Ammon's horn (tissue), 1 donor: ENCODE data around the gene CTSW.
A peak's percentile ranks its signal among the peaks of the same experiment; 100 is the strongest.

Source experiments
- DNase-seq: peaks from one replicate; pipeline ENCODE4 v3.0.0-alpha.2; 2016; ENCODE audit warnings: low spot score

Gene CTSW

DNA sequence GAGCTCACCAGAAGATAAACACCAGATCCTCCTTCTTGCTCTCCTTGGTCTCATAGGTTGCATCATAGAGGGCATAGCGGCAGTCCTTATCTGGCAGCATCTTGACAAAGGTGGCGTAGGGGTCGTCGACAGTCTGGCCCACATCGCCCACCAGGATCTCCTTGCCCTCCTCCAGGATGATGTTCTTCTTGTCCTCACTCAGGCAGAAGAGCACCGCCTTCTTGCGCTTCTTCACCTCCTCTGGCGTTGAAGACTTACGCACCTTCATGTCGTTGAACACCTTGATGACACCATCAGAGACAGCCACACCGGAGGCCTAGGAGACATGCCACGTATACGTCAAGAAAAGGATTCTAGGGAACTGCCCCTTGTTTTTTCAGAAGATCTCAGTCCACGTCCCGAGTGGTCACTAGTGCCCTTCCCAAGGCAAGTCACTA, 23.7 kb upstream of the CTSW start:
- DNase-seq = peak; percentile 2

GRCh38 chr11:65856689-65857499, 22.7 kb upstream of the CTSW start:
- DNase-seq = peak; percentile 82

DNA sequence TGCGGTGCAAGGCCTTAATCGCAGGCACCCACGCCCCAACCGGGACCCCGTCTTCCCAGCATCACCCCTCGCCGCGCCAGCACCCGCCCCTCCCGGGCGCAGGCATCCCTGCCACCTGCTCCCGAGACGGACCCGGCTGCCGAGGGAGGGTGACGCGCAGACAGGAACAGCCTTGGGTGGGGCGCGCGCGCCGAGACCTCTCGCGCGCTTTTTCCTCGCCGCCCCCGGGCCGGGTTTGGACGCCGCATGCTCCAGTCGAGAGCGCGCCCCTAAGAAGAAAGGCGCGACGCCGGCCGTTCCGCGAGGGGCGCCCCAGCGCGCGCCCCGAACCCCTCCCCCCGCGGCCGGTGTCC, 22.2 kb upstream of the CTSW start:
- DNase-seq = no peak

- peak; percentile 98 for DNase-seq
Measured at GRCh38 chr11:65857853-65858680, 21.6 kb upstream of the CTSW start, which contains the start of gene CFL1. Gene CFL1, minus strand, starts transcription at chr11:65858180. Its CDS starts 81 bp downstream, at chr11:65858099.

- no peak for DNase-seq
Measured at GRCh38 chr11:65858681-65859087, 21.0 kb upstream of the CTSW start.

DNA sequence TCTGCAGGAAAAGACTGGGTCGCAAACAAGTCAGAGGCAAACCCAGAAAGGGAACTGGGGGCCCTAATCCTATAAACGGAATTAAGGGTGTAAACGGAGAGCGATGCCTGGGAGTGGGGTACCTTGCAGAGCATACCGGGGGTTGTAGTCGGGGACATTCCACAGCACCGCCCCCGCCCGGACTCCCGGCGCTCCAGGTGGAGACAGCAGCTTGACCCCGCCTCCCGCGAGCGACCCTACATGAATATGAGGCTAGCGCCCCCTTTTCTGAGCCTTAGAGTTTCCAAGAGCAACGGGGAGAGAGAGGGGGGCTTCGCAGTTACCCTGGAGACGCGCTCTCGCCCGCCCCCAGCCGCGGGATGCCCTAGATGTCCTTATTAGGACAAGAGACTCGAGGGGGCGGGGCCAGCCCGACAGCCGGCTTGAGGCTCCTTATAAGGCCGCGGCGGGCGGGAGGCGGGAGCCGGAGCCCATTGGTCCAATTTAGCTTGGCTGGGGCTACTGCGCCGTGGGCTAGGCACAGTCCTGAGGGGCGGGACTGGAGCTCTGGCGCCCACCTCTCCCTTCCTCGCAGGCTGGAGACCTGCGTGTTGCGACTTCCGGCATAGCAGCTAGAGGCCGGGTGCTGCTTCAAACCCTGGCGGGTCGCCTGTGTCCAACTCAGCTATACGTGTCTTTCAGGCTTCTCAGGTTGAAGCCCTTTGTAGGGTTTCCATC, 20.4 kb upstream of the CTSW start:
- peak; percentile 98 for DNase-seq

DNA sequence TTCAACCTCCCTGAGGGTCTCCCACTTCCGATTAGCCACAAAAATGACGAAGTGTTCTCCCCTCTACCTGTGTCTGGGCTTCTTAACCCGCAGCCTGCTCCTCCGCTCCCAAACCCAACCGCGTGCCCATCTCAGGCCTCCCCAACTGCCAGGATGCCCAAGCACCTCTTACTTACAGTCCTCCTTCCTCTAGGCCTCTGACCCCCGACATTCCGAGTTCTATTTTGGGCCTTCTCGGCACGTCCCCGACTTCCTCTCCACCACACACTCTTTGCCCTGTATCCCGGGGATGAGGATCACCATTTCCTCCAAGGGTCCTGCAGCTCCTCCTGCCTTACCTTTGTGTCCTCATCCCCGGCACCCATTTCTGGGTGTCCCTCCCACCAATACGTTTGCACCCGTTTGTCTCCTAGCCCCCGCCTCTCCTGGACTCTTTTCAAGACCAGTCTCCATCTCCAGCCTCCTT, 19.8 kb upstream of the CTSW start:
- peak; percentile 42 for DNase-seq

GRCh38 chr11:65860278-65861164, 19.1 kb upstream of the CTSW start, which contains the start of gene MUS81:
Gene MUS81, plus strand, starts transcription at chr11:65860433. Its CDS starts 321 bp downstream, at chr11:65860754.
- peak; percentile 95 for DNase-seq

DNA sequence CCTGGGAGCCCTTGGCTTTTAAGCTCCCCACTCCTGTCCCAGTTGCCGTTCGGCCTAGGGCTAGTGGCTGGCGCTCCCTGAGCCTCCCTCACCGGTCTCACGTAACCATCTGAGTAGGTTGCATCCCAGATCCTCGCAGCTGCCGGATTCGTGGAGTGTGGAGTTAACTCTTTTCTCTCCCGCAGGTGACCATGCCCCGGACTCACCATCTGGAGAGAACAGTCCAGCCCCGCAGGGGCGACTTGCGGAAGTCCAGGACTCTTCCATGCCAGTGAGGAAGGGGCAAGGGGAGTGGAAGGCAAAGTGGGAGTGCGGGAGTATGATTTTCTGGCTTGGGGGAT, 18.5 kb upstream of the CTSW start:
- no peak for DNase-seq

DNA sequence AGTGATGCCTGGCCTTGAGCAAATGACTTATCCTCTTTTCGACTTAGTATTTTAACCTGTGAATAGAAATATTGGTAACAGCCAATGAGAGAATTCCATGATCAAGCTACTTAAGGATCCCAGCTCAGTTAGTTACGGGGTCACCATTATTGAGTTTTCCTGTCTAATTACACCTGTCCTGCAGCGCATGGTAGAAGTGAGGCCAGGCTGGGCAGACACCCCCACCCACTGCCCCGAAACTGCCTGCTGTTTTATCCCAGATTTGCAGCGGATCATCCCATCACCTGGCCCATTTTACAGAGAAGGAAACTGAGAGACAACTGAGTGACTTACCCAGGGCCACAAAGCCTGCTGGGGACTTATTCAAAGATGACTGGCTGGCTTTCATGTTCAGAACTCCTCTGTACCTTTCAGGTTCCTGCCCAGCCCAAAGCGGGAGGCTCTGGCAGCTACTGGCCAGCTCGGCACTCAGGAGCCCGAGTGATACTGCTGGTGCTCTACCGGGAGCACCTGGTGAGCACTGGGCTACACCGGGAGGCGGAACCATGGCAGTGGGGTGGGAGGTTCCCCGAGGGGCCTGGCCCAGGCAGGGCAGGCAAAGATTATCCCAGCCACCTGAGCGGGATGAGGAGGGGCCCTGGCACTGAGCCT, 18.0 kb upstream of the CTSW start:
- no peak for DNase-seq

- DNase-seq = no peak
Measured at GRCh38 chr11:65862191-65862735, 17.4 kb upstream of the CTSW start.

GRCh38 chr11:65862941-65863888, 16.4 kb upstream of the CTSW start:
- DNase-seq = no peak

DNA sequence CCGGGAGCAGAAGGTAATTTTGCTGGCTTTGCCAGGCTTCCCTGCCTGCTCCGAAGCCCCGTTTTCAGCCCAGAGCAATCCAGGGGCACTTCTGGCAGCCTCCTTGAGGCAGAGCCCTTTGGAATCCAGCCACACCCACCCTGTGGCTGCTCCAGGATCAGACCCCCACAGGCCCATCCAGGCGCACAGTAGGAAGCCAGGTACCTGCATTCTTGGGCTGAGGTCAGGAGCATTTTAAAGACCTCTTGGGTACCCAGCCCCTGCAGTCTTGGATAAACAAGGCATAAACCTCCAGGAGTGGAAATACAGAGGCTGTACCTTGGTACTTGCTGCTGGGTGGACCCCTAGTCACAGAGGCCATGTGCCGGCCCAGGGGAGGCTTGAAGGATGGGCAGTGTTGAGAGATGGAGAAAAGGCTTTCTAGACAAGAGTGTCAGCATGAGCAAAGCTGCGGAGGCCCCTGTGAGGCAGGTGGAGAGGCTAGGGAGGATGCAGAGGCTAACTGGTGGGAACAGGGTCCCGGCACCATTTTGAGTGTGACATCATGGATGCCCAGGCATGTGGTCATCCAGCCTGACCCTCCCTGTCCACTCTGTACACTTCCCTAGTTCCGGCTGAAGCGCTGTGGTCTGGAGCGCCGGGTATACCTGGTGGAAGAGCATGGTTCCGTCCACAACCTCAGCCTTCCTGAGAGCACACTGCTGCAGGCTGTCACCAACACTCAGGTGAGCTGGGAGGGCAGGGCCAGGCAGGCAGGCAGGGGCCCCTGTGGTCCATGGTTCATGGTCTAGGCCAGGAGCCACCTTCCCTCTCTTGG, 15.5 kb upstream of the CTSW start:
- no peak for DNase-seq

DNA sequence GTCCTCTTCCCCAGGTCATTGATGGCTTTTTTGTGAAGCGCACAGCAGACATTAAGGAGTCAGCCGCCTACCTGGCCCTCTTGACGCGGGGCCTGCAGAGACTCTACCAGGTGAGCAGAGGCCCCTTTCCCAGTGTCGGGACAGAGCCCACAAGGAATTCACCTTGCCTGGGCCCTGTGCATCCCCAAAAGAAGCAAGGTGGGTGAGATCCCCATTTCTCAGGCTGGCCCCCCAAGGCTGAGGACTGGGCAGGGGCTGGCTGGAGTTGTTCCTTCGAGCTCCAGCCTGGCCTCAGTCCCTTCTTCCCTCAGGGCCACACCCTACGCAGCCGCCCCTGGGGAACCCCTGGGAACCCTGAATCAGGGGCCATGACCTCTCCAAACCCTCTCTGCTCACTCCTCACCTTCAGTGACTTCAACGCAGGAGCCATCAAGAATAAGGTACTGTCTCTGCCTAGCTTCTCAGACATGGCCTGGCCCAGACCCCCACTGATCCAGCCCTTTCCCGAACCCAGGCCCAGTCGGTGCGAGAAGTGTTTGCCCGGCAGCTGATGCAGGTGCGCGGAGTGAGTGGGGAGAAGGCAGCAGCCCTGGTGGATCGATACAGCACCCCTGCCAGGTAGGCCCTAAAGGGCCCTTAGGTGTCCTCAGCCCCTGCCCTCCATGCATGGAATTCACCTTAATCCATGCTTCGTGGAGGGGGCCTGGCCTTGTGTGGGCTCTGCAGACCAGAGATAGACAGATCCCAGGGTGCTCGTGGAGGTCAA, 14.7 kb upstream of the CTSW start:
- DNase-seq = no peak

DNA sequence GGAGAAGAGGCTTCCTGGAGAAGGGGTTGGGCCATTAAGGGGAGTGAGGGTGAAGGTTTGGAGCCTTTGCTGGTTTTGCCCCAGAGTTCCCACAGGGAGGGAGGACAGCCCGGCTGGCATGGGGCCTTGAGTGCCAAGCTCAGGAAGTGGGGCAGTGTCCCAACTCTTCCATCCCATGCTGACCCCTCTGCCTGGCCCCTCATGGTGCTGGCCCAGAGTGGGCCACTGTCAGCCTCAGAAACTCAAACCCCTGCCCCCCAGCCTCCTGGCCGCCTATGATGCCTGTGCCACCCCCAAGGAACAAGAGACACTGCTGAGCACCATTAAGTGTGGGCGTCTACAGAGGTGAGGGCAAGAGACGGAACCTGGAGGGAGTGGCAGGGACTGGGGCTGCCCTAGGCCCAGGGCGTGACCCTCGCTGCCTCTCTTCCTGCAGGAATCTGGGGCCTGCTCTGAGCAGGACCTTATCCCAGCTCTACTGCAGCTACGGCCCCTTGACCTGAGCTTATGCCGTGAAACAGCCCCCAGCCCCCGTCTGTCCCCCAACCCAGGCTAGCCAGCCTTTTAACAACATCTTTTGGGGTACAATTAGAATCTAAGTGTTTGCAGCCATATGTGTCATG, 14.0 kb upstream of the CTSW start:
- DNase-seq = no peak

- no peak for DNase-seq
Measured at GRCh38 chr11:65866509-65867283, 12.9 kb upstream of the CTSW start.
